ENCODE results near the gene TAMM41. TPM values are rescaled to one million over a fixed set of nuclear protein-coding genes. Genes with fewer than 3 reads are reported as not detected.

Gene TAMM41
- total RNA-seq (2022; extraction: Qiagen RNA extraction): 24.8 to 29.5 TPM (median 28.8 TPM) in 5 replicates

GRCh38 chr3:11846281-11847266, at the start of gene TAMM41:
TSS of gene TAMM41 (minus strand) at chr3:11846885. CDS start at chr3:11846636, 249 bp downstream.

Other genes with a start within 250 kb of the TAMM41 start
- 27.1 to 34.1 TPM (median 31.1 TPM) in 5 replicates for gene VGLL4, start 203.0 kb downstream of the TAMM41 start, total RNA-seq (2022; extraction: Qiagen RNA extraction)
- 0.13 to 0.24 TPM (median 0.17 TPM) in 5 replicates for gene SYN2, start 157.5 kb upstream of the TAMM41 start, total RNA-seq (2022; extraction: Qiagen RNA extraction)